Liver (tissue), 3 donors: ENCODE data around the gene DNMT1.

Source experiments
- CTCF ChIP-seq: fragments of 150-350 bp; IDR thresholded peaks from 2 replicates; pipeline ENCODE4 v1.5.1; 2017; ENCODE audit warnings: improper control_type of control experiment, low read depth, low read length; ENCODE audit not compliant: missing input control
- TAF1 ChIP-seq: conservative IDR thresholded peaks from 2 replicates; pipeline ENCODE4 v1.6.1; 2016; ENCODE audit warnings: antibody characterized with exemption, mild to moderate bottlenecking
- YY1 ChIP-seq: IDR thresholded peaks from 2 replicates; pipeline ENCODE4 v1.6.1; 2016; ENCODE audit warnings: antibody characterized with exemption, mild to moderate bottlenecking
- ZBTB33 ChIP-seq: IDR thresholded peaks from 2 replicates; pipeline ENCODE4 v1.6.1; 2016; ENCODE audit warnings: antibody characterized with exemption
- donor health status: healthy.
- donor health status: healthy.

GRCh38 chr19:10193790-10194499 is 808 bp downstream of the DNMT1 start:
- no peak for TF ChIP-seq CTCF
- TF ChIP-seq YY1: no peak
- TF ChIP-seq TAF1: no peak
- no peak for TF ChIP-seq ZBTB33
